ENCODE data around the gene TMEM41B.

GRCh38 chr11:9231848-9232177, 82.6 kb downstream of the TMEM41B start:
- TF ChIP-seq GATA2 (IDR thresholded peaks at IDR 0.05; ENCODE audit: low read depth, low read length) (no peak), GATA3 (IDR thresholded peaks at IDR 0.05; ENCODE audit: low read depth, low read length) (no peak)
